A549 (cell line): ENCODE measurements around the gene SORCS3.

Experiments used
- BHLHE40 ChIP-seq: IDR thresholded peaks from 2 replicates; pipeline ENCODE4 v1.6.1; 2012; ENCODE audit warnings: low read depth, low read length, inconsistent platforms
- JUN ChIP-seq, 2 experiments: fragments of >200 bp; sonication (Bioruptor Twin); formaldehyde crosslinking; IDR thresholded peaks; 2 replicates in 1 of 2; 3 replicates in 1 of 2; pipeline ENCODE4 v1.6.1; 2016 to 2017
- PHF8 ChIP-seq: fragments of 200-600 bp; sonication (generic); IDR thresholded peaks from 2 replicates; pipeline ENCODE4 v1.6.1; 2016; ENCODE audit warnings: low read depth, mild to moderate bottlenecking, antibody characterized with exemption, moderate library complexity, borderline replicate concordance
- RAD21 ChIP-seq, 2 experiments: fragments of >200 bp in 1 of 2; sonication (Bioruptor Twin) in 1 of 2; formaldehyde crosslinking in 1 of 2; IDR thresholded peaks in 1 of 2; conservative IDR thresholded peaks in 1 of 2; 2 replicates in 1 of 2; 3 replicates in 1 of 2; pipeline ENCODE4 v1.6.1; 2012 to 2018; ENCODE audit warnings: inconsistent platforms in 1 of 2
- RFX5 ChIP-seq: fragments of 450-650 bp; IDR thresholded peaks from 2 replicates; pipeline ENCODE4 v1.7.1; 2014; ENCODE audit warnings: antibody characterized with exemption, mild to moderate bottlenecking, moderate library complexity
- ZFP36 ChIP-seq: fragments of 450-650 bp; IDR thresholded peaks from 2 replicates; pipeline ENCODE4 v1.6.1; 2014; ENCODE audit warnings: borderline replicate concordance; ENCODE audit not compliant: partially characterized antibody
- TF ChIP-seq, protein P1 (sequence below): fragments of >200 bp; sonication (Bioruptor Twin); formaldehyde crosslinking; IDR thresholded peaks from 3 replicates; pipeline ENCODE4 v1.5.1; 2016
- TF ChIP-seq, protein P2 (sequence below): fragments of 450-650 bp; IDR thresholded peaks from 2 replicates; pipeline ENCODE4 v1.6.1; 2014; ENCODE audit warnings: antibody characterized with exemption
- TF ChIP-seq, protein P3 (sequence below): fragments of 150-350 bp; IDR thresholded peaks from 2 replicates; pipeline ENCODE4 v1.6.1; 2014; ENCODE audit warnings: low read depth, mild to moderate bottlenecking, low read length

DNA sequence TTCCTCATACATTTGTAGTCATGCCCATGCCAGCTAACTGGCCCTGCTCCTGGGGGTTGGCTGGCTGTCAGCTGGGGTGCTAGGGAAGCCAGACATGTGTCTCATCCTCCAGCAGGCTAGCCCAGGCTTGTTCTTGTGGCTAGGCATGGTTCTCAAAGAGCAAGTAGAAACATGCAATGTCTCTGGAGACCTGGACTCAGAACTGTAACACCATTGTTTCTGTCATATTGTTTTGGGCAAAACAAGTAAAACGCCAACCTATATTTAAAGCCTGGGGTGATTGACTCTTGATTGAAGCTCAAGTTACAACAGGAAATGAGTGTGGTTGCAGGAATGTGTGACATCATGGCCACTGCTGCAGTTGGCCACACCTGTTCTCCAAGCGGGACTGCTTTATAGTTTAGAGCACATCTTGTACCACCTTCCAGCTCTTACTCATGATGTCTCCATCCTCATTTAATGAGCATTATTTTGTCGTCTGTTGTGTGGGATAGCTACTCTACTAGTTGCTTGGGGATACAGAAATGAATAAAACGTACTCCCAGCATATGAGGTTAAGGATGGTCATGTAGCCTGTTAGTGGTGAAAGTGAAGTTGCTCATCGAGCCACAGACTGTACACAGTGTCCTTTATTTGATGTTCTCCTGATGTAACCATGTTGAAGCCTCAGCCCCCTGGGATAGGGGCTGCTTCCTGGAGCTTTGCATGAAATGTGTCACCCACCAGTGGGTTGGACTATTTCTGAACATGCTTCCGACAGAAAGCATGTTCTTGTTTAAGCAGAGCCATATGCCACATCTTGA lies 168.4 kb downstream of the SORCS3 start:
- TF ChIP-seq ZFP36 (no peak), JUN (IDR thresholded peaks at IDR 0.05) (no peak), PHF8 (no peak), RFX5 (no peak), BHLHE40 (no peak), RAD21 (conservative IDR thresholded peaks at IDR 0.05 in 1 of 2, IDR thresholded peaks at IDR 0.05 in 1 of 2) (no peak)
- TF ChIP-seq, protein P1, sequence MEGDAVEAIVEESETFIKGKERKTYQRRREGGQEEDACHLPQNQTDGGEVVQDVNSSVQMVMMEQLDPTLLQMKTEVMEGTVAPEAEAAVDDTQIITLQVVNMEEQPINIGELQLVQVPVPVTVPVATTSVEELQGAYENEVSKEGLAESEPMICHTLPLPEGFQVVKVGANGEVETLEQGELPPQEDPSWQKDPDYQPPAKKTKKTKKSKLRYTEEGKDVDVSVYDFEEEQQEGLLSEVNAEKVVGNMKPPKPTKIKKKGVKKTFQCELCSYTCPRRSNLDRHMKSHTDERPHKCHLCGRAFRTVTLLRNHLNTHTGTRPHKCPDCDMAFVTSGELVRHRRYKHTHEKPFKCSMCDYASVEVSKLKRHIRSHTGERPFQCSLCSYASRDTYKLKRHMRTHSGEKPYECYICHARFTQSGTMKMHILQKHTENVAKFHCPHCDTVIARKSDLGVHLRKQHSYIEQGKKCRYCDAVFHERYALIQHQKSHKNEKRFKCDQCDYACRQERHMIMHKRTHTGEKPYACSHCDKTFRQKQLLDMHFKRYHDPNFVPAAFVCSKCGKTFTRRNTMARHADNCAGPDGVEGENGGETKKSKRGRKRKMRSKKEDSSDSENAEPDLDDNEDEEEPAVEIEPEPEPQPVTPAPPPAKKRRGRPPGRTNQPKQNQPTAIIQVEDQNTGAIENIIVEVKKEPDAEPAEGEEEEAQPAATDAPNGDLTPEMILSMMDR, result no peak
- TF ChIP-seq, protein P2, sequence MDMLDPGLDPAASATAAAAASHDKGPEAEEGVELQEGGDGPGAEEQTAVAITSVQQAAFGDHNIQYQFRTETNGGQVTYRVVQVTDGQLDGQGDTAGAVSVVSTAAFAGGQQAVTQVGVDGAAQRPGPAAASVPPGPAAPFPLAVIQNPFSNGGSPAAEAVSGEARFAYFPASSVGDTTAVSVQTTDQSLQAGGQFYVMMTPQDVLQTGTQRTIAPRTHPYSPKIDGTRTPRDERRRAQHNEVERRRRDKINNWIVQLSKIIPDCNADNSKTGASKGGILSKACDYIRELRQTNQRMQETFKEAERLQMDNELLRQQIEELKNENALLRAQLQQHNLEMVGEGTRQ, result no peak
- TF ChIP-seq, protein P3, sequence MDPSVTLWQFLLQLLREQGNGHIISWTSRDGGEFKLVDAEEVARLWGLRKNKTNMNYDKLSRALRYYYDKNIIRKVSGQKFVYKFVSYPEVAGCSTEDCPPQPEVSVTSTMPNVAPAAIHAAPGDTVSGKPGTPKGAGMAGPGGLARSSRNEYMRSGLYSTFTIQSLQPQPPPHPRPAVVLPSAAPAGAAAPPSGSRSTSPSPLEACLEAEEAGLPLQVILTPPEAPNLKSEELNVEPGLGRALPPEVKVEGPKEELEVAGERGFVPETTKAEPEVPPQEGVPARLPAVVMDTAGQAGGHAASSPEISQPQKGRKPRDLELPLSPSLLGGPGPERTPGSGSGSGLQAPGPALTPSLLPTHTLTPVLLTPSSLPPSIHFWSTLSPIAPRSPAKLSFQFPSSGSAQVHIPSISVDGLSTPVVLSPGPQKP, result no peak
